Stimulated activated memory B cell treated with anti-CD40 and anti-IgM and Interleukin-4, amounts not matched to agents 10 μg/mL and 1 μg/mL and 100 μg/mL, for 72 hours (primary cell): Measurements from ENCODE around the gene DUXA.
"Not testable (repeated sequence)": the region's sequence is repeated elsewhere in the genome, so short reads cannot be mapped to it uniquely, and the experiment has no call there.

Source experiments
- ATAC-seq: fragments of 150-1000 bp; cut with Tn5 transposase; 2 replicates; pipeline ENCODE4 v1.10.0; 2021
- H3K27ac Mint-ChIP-seq: one replicate; pipeline ENCODE4 v1.8.0; 2022; ENCODE audit warnings: mild to moderate bottlenecking, mixed read lengths
- H3K27me3 Mint-ChIP-seq: one replicate; pipeline ENCODE4 v1.8.0; 2022; ENCODE audit warnings: mixed read lengths
- H3K36me3 Mint-ChIP-seq: one replicate; pipeline ENCODE4 v1.8.0; 2022; ENCODE audit warnings: mixed read lengths
- H3K4me1 Mint-ChIP-seq: one replicate; pipeline ENCODE4 v1.8.0; 2022; ENCODE audit warnings: mixed read lengths
- H3K4me3 Mint-ChIP-seq: one replicate; pipeline ENCODE4 v1.8.0; 2022; ENCODE audit warnings: mild to moderate bottlenecking, moderate library complexity, mixed read lengths
- H3K9me3 Mint-ChIP-seq: one replicate; pipeline ENCODE4 v1.8.0; 2022; ENCODE audit warnings: mixed read lengths

Gene DUXA

DNA sequence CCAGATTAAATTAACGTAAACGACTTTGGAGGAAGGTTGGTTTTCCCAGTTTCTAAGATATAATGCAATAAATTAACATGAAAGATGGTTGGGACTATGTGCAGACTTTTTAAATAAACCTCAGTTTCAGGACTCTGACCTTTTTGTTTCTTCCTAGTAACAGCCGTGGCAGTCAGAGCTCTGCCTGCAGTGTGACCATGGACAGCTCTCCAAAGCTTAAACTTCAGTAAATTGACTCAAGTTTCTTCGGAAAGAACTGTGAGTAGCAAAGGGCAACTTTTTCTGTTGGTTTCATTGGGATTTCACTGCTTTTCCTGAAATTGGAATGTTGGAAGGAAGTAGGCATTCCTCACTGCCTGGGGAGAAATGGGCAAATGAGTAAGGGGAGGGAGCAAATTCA lies 43.4 kb downstream of the DUXA start:
- Mint-ChIP-seq H3K27ac (no peak overlapping the region), H3K27me3 (peaks cover 40% of the 10 kb centered on the region), H3K36me3 (no peaks in the 10 kb centered on the region), H3K4me3 (no peak overlapping the region), H3K4me1 (no peaks in the 10 kb centered on the region), H3K9me3 (peaks cover 12% of the 10 kb centered on the region)
- ATAC-seq: no peak

DNA sequence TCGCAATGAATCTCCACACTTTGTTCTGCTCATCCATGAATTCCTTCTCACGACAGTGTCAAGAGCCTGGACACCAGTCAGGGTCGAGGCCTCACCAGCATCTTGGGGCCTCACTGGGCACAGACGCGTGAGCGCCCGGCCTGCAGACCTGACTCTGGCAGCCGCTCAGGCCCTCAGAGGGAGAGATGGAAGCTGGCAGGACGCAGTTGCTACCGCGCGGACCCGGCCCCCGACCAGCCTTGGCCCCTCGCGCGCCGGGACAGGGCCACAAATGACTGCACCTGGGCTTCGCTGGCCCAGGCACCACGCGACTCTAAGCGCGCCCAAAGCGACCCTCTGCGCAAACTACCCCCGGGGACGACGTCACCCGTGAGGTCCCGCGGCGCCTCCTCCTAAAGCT lies 48.4 kb downstream of the DUXA start:
- Mint-ChIP-seq H3K4me1 (no peaks in the 10 kb centered on the region), H3K4me3 (no peak overlapping the region), H3K36me3 (no peaks in the 10 kb centered on the region), H3K27me3 (peaks cover 4% of the 10 kb centered on the region), H3K9me3 (peaks cover 19% of the 10 kb centered on the region), H3K27ac (no peak overlapping the region)
- no peak for ATAC-seq

DNA sequence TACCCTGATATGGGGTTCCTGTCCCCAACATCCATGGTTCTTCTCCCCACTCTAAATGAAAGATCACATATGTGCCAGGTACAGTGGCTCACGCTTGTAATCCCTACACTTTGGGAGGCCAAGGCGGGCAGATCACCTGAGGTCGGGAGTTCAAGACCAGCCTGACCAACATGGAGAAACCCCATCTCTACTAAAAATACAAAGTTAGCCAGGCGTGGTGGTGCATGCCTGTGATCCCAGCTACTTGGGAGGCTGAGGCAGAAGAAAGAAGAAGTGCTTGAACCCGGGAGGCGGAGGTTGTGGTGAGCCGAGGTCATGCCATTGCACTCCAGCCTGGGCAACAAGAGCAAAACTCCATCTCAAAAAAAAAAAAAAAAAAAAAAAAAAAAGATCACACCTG lies 53.8 kb downstream of the DUXA start:
- not testable (repeated sequence) for ATAC-seq, H3K4me1 Mint-ChIP-seq, H3K27me3 Mint-ChIP-seq, H3K27ac Mint-ChIP-seq, H3K4me3 Mint-ChIP-seq, H3K36me3 Mint-ChIP-seq
- peaks cover 31% of the 10 kb centered on the region for H3K9me3 Mint-ChIP-seq

DNA sequence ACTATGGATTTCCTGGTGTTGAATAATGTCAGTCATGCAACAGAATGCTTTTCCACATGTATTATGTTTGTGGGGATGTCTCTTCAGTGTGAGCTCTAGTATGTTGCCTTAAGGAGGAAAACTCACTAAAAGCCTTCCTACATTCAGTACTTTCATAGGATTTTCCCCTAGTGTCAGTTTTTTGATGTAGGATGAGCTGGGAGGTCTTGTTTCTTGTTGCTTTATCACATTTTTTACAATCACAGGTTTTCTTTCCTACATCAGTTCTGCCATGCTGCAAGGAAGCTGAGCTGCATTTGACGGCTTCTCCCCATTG lies 56.0 kb downstream of the DUXA start:
- Mint-ChIP-seq H3K4me3 (no peak overlapping the region), H3K36me3 (peaks cover 6% of the 10 kb centered on the region), H3K27me3 (peaks cover 9% of the 10 kb centered on the region), H3K9me3 (peaks cover 33% of the 10 kb centered on the region), H3K27ac (no peak overlapping the region), H3K4me1 (no peaks in the 10 kb centered on the region)
- ATAC-seq: no peak

DNA sequence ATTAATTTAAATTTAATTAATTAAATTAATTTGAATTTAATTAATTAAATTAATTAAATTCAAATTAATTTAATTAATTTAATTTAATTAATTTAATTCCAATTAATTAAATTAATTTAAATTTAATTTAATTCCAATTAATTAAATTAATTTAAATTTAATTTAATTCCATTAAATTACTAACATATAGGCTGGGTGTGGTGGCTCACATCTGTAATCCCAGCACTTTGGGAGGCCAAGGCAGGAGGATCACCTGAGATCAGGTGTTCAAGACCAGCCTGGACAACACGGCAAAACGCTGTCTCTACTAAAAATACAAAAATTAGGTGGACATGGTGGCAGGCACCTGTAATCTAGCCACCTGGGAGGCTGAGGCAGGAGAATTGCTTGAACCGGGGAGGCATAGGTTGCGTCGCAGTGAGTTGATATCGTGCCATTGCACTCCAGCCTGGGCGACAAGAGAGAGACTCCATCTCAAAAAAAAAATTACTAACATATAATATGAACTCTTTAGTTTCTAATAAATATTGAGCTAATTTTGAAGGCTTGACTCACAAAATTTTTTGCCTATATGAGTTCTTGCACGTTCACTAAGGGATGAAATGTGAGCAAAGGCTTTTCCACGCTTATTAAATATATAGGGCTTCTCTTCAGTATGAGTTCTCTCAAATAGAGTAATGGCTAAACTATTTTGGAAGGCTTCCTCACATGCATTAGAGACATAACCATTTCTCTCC lies 56.5 kb downstream of the DUXA start:
- no peak for ATAC-seq
- H3K4me3 Mint-ChIP-seq: no peak overlapping the region
- H3K9me3 Mint-ChIP-seq: peaks cover 33% of the 10 kb centered on the region

DNA sequence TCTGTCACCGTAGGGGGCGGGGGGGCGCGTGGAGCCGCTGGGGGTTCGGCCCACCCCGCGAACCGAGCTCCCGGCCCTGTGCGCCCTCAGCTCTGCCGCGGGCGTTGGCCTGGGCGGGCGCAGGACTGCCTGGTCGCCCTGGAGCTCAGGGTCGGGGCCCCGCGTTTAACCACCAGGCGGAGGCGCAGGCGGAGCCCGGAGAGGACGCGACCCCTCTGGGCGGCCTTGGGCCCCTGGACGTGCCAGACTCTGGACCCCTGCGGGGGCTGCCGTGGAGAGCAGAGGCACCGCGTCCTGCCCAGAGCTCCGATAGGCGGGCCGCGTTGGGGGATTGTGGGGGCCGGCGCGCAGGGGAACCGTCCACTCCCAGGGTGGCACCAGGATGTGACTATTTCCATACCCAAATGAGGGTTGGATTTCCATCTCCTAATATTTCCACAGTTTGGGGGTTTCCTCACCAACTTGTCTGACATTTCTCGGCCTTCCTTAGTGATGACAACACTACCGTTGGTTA lies 60.5 kb downstream of the DUXA start:
- peaks cover 13% of the 10 kb centered on the region for H3K9me3 Mint-ChIP-seq
- H3K36me3 Mint-ChIP-seq: no peaks in the 10 kb centered on the region
- no peak overlapping the region for H3K4me3 Mint-ChIP-seq
- peaks cover 18% of the 10 kb centered on the region for H3K27me3 Mint-ChIP-seq
- H3K27ac Mint-ChIP-seq: no peak overlapping the region
- H3K4me1 Mint-ChIP-seq: no peaks in the 10 kb centered on the region
- ATAC-seq: no peak

More for the DNA sequence above, 56.5 kb downstream of the DUXA start:
- peaks cover 6% of the 10 kb centered on the region for H3K36me3 Mint-ChIP-seq
- H3K27me3 Mint-ChIP-seq: peaks cover 9% of the 10 kb centered on the region
- H3K27ac Mint-ChIP-seq: no peak overlapping the region
- H3K4me1 Mint-ChIP-seq: no peaks in the 10 kb centered on the region

DNA sequence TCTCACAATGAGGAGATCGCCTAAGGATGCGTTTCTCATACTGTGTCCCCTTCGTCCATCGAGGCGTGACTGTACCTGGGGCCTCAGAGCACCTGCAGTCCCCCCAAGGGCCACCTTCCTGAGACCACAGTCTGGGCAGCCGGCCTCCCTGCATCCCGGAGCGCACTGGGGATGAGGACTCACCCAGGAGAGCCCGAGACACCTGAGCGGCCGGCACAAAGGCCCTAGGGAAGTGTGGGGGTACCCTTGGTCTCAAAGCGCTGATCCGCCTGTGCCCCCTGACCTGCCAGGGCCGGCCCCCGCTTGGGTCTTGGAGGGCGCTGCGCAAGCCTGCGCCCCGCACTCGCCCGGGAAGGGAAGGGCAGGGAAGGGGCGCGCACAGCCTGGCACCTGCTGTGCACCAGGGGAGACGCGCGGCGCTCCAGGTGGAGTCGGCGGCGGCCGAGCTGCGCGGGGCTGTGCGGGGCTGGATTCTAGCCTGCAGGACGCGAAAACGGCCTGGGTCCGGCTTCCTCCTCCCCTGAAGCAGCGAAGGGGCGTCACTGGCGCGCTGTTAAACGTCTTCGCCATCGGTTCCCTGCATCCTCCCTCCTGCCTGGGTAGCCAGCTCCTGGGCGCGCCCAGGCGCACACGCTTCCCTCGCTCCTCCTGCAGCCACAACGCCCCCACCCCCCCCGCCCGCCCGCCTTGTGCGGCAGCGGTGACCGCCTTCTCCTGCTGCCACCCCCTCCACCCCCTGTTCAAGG lies 61.1 kb downstream of the DUXA start:
- H3K27ac Mint-ChIP-seq: no peak overlapping the region
- no peak overlapping the region for H3K4me3 Mint-ChIP-seq
- H3K4me1 Mint-ChIP-seq: no peaks in the 10 kb centered on the region
- H3K9me3 Mint-ChIP-seq: peaks cover 10% of the 10 kb centered on the region
- H3K27me3 Mint-ChIP-seq: peaks cover 18% of the 10 kb centered on the region
- no peak for ATAC-seq
- no peaks in the 10 kb centered on the region for H3K36me3 Mint-ChIP-seq
